ENCODE results near the gene ZC3H6.

- TF ChIP-seq, protein P1, sequence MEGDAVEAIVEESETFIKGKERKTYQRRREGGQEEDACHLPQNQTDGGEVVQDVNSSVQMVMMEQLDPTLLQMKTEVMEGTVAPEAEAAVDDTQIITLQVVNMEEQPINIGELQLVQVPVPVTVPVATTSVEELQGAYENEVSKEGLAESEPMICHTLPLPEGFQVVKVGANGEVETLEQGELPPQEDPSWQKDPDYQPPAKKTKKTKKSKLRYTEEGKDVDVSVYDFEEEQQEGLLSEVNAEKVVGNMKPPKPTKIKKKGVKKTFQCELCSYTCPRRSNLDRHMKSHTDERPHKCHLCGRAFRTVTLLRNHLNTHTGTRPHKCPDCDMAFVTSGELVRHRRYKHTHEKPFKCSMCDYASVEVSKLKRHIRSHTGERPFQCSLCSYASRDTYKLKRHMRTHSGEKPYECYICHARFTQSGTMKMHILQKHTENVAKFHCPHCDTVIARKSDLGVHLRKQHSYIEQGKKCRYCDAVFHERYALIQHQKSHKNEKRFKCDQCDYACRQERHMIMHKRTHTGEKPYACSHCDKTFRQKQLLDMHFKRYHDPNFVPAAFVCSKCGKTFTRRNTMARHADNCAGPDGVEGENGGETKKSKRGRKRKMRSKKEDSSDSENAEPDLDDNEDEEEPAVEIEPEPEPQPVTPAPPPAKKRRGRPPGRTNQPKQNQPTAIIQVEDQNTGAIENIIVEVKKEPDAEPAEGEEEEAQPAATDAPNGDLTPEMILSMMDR (conservative IDR thresholded peaks at IDR 0.05 in 1 of 2, IDR thresholded peaks at IDR 0.05 in 1 of 2; ENCODE audit: low read depth in 1 of 2, low read length in 2 of 2) = no peak
- no peak for TF ChIP-seq EZH2 (IDR thresholded peaks at IDR 0.05; ENCODE audit: low read length, missing control alignments)
Observed at GRCh38 chr2:112277596-112278220, 2.3 kb downstream of the ZC3H6 start.

All from fibroblast of lung (primary cell).